Measurements from ENCODE around the gene UNK.

UNK gene

GRCh38 chr17:75812096-75813013, 27.7 kb downstream of the UNK start:
- no peak overlapping the region for H3K27ac ChIP-seq
- TF ChIP-seq, protein P1, sequence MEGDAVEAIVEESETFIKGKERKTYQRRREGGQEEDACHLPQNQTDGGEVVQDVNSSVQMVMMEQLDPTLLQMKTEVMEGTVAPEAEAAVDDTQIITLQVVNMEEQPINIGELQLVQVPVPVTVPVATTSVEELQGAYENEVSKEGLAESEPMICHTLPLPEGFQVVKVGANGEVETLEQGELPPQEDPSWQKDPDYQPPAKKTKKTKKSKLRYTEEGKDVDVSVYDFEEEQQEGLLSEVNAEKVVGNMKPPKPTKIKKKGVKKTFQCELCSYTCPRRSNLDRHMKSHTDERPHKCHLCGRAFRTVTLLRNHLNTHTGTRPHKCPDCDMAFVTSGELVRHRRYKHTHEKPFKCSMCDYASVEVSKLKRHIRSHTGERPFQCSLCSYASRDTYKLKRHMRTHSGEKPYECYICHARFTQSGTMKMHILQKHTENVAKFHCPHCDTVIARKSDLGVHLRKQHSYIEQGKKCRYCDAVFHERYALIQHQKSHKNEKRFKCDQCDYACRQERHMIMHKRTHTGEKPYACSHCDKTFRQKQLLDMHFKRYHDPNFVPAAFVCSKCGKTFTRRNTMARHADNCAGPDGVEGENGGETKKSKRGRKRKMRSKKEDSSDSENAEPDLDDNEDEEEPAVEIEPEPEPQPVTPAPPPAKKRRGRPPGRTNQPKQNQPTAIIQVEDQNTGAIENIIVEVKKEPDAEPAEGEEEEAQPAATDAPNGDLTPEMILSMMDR (conservative IDR thresholded peaks at IDR 0.05) = no peak

DNA sequence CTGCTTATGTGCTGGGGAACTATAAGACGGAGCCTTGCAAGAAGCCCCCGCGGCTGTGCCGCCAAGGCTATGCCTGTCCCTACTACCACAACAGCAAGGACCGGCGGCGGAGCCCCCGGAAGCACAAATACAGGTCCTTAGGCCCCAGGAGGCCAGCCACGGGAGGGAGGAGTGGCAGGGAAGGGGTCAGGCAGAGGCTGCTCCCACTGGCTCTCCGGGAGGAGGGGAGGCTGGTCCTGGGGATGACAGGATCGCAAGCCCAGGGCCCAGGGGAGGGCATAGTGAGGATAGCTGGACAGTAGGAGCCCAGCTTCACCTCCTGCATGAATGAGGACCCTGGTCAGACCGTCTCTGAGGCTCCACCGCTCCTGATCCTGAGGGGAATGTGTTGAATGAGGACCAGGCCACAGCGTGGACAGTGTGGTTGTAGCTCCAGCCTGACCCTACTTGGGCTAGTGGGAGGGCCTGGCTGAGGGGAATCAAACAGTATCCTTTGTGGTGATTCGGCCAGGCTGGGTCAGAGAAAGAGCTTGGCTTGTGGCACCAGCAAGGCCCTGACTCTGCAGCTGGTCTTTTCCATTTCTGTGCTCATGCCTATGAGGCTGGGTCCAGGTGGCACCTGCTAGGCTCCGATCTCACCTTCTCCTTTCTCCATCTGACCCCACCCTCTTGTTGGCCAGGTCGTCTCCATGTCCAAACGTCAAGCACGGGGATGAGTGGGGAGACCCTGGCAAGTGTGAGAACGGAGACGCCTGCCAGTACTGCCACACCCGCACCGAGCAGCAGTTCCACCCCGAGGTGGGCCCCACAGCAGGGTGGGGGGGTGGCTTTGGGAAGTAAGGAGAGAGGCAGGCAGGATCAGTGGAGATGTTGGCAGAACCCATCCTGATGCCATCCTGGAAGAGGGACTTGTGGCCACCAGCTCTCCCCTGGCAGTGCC, 28.7 kb downstream of the UNK start:
- H3K27ac ChIP-seq = no peak overlapping the region
- TF ChIP-seq, protein P1 (conservative IDR thresholded peaks at IDR 0.05) = no peak

DNA sequence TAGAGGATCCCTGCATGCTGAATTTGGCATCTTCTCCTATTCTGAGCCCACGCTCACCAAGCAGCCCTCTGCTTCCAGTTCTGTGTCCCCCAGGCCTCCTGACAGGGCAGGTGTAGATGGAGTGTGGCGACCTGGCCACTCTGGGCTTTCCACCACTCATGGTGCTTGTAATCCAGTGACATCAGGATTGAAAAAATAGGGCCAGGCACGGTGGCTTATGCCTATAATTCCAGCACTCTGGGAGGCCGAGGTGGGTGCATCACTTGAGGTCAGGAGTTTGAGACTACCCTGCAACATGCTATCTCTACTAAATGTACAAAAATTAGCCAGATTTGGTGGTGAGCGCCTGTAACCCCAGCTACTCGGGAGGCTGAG, 29.4 kb downstream of the UNK start:
- TF ChIP-seq, protein P1 (conservative IDR thresholded peaks at IDR 0.05) = no peak
- H3K27ac ChIP-seq = no peak overlapping the region

GRCh38 chr17:75814900-75815373, 30.3 kb downstream of the UNK start:
- H3K27ac ChIP-seq = no peak overlapping the region
- TF ChIP-seq, protein P1 (conservative IDR thresholded peaks at IDR 0.05) = no peak

GRCh38 chr17:75815399-75815798, 30.8 kb downstream of the UNK start:
- H3K27ac ChIP-seq = no peak overlapping the region

GRCh38 chr17:75816693-75817092, 32.1 kb downstream of the UNK start:
- TF ChIP-seq, protein P1 (conservative IDR thresholded peaks at IDR 0.05) = no peak
- no peak overlapping the region for H3K27ac ChIP-seq

More at GRCh38 chr17:75815399-75815798, 30.8 kb downstream of the UNK start:
- TF ChIP-seq, protein P1 (conservative IDR thresholded peaks at IDR 0.05) = no peak

GRCh38 chr17:75817571-75817970, 33.0 kb downstream of the UNK start:
- no peak overlapping the region for H3K27ac ChIP-seq
- TF ChIP-seq, protein P1 (conservative IDR thresholded peaks at IDR 0.05) = no peak
